ENCODE measurements around the gene ATP5F1B. TPM values are rescaled to one million over a fixed set of nuclear protein-coding genes. Genes with fewer than 3 reads are reported as not detected.

ATP5F1B gene
- total RNA-seq: 384 and 483 TPM in 2 replicates

GRCh38 chr12:56645717-56646446 is at the start of gene ATP5F1B:
ATP5F1B (minus strand) TSS chr12:56645984; CDS start chr12:56645963, 21 bp downstream.

GRCh38 chr12:56688129-56688845 is 42.5 kb upstream of the ATP5F1B start, which contains the start of gene PTGES3:
PTGES3 (minus strand) TSS chr12:56688284; CDS start chr12:56687999, 285 bp downstream.

GRCh38 chr12:56630180-56630632 is 15.6 kb downstream of the ATP5F1B start, which contains the start of gene BAZ2A:
BAZ2A (minus strand) TSS chr12:56630326; CDS start chr12:56617530, 12,796 bp downstream.

Other genes starting within 250 kb of the ATP5F1B start
- gene TIMELESS, start 196.6 kb downstream of the ATP5F1B start, total RNA-seq: 3.6 and 9.3 TPM in 2 replicates
- gene MIP, start 191.3 kb downstream of the ATP5F1B start, total RNA-seq: not detected in 2 replicates
- gene SPRYD4, start 177.4 kb downstream of the ATP5F1B start, total RNA-seq: 1.2 and 1.4 TPM in 2 replicates
- gene GLS2, start 157.8 kb downstream of the ATP5F1B start, total RNA-seq: 0.18 TPM in 1 of 2 replicates, not detected in the other
- gene RBMS2, start 124.2 kb downstream of the ATP5F1B start, total RNA-seq: 12.5 and 18.4 TPM in 2 replicates
- gene BAZ2A, start 15.7 kb downstream of the ATP5F1B start, total RNA-seq: 14.0 and 36.8 TPM in 2 replicates
- 70.7 and 102 TPM in 2 replicates for gene PTGES3, start 42.3 kb upstream of the ATP5F1B start, total RNA-seq
- 802 and 1,064 TPM in 2 replicates for gene NACA, start 79.3 kb upstream of the ATP5F1B start, total RNA-seq
- gene PRIM1, start 106.3 kb upstream of the ATP5F1B start, total RNA-seq: 3.3 and 6.8 TPM in 2 replicates
- 5.6 and 39.2 TPM in 2 replicates for gene HSD17B6, start 117.3 kb upstream of the ATP5F1B start, total RNA-seq